ENCODE measurements around the gene GSK3A.

Gene GSK3A

DNA sequence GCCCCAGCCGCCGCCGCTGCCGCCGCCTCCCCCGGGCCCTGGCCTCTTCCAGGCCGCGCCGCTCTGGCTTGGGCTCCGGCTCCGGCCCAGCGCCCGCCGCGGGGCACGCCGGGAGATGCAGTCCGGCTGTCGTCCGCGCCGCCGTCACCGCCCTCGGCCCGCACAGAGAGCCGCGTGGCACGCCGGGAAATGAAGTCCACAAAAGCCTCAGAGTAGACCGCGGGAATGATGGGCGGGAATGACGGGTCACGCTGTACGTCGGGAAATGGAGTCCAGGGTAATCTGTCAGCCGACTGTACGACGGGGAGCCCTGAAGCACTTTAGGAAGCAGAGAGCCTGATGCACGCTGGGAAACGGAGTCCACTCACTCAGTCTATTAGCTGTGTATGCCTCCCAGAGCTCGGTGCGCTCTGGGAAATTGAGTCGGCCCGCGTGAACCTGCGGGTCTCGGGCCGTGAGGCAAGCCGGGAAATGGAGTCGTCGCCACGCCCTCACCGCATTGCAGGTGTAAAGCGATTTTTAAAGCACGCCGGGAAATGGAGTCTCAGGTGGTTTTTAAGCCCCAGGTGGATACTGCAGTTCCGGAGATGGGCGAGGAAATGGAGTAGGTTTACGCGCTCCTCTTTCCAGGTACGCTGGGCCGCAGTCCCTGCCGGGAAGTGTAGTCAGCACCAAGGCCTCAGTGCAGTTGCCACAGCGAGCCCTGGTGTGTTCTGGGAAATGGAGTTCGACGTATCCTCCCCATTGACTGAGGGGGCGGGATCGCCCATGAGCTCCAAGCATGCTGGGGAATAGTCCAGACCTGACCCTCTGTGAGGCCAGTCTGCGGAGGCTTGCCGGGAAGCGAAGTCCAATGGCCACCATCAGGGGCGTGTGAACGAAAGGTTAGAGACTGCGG is at the start of gene GSK3A:
GSK3A (minus strand) TSS at position 91 of the 898 bp plus-strand sequence. CDS start 137 bp downstream, outside the sequence.
- peak; percentile 100 for DNase-seq

DNA sequence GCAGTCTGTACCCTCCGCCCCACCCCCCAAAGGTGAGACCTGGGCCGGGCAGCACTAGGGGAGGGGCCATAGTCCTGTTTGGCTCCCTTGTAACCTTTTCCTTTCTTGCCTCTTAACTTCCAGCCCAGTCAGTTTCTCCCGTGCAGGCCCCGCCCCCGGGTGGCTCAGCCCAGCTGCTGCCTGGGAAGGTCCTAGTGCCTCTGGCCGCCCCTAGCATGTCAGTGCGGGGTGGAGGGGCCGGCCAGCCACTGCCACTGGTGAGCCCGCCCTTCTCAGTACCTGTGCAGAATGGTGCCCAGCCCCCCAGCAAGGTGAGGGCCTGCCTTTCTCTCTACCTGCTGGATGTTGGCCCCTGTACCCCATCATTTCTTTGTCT is 49.0 kb upstream of the GSK3A start:
- DNase-seq = no peak

DNA sequence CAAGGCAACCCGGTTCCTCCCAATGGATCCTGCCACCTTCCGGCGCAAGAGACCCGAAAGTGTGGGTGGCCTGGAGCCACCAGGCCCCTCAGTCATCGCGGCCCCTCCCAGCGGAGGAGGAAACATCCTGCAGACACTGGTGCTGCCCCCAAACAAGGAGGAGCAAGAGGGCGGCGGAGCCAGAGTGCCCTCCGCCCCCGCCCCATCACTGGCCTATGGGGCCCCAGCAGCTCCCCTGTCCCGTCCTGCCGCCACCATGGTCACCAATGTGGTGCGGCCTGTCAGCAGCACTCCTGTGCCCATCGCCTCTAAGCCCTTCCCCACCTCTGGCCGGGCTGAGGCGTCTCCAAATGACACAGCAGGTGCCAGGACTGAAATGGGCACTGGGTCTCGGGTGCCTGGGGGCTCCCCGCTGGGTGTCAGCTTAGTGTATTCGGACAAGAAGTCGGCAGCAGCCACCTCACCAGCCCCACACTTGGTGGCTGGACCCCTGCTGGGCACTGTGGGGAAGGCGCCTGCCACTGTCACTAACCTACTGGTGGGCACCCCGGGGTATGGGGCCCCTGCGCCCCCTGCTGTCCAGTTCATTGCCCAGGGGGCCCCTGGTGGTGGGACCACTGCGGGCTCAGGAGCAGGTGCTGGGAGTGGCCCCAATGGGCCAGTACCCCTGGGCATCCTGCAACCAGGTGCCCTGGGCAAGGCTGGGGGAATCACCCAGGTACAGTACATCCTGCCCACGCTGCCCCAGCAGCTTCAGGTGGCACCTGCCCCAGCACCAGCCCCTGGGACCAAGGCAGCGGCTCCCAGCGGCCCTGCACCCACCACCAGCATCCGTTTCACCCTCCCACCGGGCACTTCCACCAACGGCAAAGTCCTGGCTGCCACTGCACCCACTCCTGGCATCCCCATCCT is 48.4 kb upstream of the GSK3A start:
- peak; percentile 52 for DNase-seq

DNA sequence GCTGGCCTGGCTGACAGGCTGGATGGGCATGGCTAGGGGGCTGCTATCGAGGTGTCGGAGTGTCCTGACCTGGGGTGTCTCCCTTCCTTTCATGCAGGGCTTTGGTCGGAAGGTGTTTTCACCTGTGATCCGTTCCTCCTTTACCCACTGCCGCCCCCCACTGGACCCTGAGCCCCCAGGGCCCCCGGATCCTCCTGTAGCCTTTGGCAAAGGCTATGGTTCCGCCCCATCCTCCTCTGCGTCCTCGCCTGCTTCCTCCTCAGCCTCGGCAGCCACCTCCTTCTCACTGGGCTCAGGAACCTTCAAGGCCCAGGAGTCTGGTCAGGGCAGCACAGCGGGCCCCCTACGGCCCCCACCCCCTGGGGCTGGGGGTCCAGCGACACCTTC is 47.7 kb upstream of the GSK3A start:
- DNase-seq = no peak

DNA sequence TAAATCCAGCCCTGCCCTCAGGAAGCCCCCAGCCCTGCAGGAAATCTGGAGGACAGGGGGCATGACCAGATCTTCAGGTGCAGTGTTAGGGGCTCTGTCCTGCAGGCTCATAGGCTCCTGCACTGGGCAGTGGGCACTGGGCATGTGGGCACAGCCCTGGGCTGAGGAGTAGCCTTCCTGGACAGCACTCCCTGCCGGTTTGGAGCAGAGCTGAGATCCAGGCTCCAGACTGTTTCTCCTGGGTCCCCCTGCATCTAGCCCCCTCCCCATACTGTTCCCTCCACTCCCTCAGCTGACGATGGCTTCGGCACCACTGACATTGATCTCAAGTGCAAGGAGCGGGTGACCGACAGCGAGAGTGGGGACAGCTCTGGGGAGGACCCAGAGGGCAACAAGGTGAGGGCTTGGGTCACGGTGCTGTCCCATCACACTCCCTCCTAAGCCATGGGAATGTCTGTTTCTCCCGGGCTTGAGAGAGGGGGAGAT is 47.2 kb upstream of the GSK3A start:
- DNase-seq = no peak

DNA sequence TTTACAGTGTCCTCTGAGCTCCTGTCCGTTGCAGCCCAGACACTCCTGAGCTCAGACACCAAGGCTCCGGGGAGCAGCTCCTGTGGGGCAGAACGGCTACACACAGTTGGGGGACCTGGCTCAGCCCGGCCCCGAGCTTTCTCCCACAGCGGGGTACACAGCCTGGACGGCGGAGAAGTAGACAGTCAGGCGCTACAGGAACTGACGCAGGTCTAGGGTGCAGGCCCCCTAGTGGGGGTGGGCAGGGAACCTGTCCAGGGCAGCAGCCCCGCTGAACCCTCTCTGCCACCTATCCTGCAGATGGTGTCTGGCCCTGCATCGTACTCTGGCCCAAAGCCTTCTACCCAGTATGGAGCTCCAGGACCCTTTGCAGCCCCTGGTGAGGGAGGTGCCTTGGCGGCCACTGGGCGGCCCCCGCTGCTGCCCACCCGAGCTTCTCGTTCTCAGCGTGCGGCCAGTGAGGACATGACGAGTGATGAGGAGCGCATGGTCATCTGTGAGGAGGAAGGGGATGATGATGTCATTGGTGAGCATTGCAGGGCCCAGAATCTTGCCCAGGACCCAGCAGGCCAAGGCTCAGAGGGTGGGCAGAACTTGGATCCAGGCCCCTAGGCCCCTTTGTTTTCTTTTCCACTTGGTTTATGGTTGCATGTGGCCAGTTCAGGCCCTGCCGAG is 46.6 kb upstream of the GSK3A start:
- no peak for DNase-seq

DNA sequence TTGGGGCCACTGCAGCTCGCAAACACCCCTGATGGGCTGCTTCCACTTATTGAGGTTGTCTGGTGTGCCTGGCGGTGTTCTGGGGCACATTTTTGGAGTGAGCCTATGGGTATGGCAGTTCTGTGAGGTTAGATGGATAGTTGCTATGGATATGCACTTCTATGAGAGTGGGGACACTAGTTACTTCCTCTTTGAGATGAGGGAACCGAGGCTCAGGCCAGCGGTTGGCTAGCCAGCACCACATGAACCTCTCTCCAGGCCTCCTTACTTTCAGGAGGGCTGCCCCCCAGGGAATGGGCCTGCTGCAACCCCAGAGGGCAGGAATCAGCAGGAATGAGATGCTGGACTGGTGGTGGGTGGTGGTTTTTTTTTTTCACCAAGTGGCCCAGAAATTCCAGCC is 46.0 kb upstream of the GSK3A start:
- DNase-seq = no peak

DNA sequence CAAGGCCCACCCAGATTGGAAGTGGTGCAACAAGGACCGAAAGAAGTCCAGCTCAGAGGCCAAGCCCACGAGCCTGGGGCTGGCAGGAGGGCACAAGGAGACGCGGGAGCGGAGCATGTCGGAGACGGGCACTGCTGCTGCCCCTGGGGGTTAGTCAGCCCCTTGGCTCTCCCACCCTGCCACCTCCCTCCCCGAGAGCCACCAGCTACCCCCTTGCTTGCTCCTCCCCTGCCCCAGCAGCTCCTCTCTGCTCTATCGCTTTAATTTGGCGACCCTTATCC is 45.4 kb upstream of the GSK3A start:
- no peak for DNase-seq

DNA sequence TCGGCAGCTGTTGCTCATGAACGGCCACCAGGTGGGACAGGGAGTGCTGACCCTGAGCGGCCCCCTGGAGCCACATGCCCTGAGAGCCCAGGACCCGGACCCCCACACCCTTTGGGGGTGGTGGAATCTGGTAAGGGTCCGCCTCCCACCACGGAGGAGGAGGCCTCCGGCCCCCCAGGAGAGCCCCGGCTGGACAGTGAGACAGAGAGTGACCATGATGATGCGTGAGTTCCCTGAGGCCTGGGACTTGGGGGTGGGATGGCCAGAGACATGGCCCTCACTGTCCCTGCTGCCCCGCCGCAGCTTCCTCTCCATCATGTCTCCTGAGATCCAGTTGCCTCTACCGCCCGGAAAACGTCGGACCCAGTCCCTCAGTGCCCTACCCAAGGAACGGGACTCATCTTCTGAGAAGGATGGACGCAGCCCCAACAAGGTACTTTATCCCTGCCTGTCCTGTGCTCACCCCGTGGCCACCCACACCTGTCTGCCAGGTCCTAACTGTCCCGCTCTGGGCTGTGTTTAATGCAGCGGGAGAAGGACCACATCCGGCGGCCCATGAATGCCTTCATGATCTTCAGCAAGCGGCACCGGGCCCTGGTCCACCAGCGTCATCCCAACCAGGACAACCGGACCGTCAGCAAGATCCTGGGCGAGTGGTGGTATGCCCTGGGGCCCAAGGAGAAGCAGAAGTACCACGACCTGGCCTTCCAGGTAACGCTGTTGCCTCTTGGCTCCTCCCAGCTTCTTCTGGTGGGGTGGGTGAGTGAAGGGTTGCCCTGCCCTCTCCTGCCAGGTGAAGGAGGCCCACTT is 44.8 kb upstream of the GSK3A start:
- DNase-seq = no peak

DNA sequence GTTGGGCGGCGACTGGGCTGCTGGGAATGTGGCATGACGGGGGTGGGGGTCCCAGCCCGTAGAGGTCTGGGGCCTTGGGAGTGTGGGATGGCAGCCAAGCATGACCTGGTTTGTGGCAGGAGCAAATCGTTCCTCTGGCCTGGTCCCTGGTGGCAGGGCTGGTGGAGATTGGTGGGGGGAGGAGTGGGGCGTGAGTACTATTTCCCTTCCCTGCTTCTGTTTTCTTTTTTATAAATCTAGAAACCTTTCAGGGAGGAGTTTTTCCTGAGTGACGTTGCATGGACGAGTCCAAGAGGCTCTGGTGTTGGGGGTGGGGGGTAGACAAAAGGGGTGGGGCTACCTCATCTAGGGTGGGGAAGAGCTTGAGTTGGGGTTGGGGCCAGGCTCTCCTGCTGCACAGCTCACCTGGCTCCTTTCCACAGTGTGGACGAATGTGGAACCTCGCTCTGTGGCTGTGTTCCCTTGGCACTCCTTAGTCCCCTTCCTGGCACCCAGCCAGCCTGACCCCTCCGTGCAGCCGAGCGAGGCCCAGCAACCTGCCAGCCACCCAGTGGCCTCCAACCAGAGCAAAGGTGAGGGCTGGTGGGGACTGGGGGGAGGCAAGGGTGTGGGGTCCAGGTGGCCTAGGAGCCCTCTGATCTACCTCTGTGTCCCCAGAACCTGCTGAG is 44.1 kb upstream of the GSK3A start:
- no peak for DNase-seq

DNA sequence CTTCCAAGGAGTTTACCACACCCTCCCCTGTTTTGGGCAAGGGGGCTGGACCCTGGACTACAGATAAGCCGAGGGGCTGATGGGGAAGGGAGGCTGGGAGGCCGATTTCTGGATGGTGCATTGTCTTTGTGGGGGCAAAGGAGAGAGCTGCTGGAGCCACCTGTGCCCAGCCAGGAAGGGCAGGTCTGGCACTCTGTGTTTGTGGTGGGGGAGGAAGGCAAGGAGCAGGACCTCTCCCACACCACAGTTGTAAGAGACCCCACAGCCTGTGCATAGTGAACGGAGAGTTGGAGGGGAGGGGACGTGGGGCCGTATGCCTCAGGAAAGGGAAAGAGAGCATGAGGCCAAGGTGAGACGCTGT is 43.6 kb upstream of the GSK3A start:
- DNase-seq = no peak

DNA sequence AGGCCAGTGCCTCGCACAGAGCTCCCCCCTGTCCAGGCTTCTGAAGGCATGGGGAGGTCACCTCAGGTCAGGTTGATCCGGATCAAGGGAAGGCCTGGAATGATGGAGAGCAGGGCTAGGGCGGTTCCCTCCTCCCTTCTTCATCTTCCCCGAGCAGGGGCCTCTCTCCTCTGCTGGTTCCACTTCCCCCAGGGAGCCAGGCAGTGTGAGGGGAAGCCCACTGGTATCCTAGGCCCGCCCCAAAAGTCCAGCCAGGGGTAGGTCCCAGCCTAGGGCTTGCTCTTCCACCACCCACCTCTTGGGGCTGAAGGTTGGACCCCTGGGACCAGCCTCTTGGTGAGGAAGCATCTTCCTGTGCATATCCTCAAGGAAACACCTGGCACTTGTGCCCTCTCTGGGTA is 43.1 kb upstream of the GSK3A start:
- DNase-seq = no peak

DNA sequence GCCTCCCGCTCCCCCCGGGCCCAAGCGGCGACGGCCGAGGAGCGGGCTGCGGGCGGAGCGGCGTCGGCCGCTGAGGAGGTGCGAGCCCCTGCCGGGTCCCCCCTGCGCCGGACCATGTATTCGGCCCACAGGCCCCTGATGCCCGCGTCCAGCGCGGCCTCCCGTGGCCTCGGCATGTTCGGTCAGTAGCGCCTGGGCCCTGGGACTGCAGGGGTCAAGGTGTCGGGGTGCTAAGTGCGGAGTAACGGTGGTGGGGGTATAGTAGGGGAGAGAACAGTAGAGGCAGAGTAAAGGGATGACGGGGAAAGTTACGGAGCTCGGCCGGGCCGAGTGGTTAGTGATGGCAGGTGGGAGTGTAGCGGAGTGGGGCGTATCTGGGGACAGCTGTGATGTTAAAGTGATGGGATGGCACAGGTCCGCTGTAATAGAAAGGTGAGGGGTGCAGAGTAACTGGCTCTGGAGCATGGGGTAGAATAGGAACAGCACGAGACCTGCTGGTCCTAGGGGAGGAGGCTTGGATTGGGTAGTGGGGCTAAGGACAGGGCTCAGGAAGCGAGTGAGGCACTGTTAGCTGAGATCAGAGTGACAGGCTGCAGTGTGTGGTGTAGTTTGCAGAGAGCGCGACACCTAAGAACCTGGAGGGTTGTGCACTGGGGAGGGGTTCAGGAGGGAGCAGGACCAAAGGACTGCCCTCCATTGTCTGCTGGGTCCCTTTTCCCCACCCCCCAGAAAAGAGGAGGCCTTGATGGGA is 42.4 kb upstream of the GSK3A start:
- DNase-seq = peak; percentile 54

DNA sequence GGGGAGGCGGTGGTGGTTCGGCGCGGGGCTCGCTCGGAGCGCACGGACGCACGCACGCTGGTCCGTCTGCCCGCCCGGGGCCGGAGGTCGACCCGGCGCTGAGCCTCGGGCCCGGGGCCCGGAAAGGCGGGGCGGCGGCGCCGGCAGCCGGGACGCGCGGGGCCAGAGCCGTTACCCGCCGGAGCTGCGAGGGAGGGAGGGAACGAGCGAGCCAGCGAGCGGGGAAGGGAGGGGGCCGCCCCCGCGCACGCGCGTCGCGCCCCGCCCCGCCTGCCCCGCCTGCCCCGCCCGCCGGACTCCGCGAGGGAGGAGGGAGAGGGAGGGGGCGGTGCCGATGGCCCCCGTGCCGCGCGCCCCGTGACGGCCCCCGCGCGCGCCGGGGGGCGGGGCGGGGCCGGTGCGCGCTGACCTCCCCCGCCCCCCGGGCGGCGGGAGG is 41.7 kb upstream of the GSK3A start:
- peak; percentile 94 for DNase-seq

DNA sequence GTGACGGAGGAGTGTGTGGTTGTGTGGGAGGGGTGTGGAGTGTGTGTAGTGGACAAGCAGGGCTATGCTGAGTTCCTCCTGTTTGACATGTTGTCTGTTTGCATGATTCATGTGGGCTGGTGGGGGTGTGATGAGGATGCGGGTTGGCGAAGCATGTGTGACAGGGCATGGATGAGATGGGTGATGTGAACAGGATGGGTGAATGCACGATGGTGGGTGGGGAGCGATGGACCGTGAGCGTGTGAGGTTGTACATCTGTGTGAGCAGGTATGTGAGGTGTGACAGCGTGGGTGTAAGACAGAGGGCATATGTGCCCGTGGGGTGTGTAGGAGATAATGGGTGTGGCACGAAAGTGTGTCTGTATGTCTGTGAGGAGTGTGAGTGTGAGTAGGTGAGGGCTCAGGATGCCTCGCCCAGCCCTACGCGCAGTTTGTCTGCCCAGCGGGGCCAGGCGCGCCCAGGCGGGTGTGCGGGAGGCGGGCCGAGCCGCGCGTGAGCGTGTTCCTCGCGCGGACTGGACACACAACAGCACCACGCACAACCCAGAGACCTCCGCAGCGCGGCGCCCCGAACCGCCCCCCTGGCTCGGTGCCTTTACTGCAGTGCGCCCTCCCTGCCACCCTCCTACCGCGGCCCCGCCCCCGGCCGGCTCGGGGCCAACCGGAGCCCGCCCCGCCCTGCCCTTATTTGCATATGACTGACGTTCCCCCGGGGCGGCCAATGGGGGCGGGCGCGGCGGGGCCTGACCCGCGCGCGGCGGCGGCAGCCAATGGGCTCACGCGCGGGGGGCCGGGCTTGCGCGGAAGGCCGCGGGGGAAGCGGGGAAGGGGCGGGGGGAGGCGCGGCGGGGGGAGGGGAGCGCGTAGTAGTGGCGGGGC is 41.0 kb upstream of the GSK3A start:
- peak; percentile 98 for DNase-seq

DNA sequence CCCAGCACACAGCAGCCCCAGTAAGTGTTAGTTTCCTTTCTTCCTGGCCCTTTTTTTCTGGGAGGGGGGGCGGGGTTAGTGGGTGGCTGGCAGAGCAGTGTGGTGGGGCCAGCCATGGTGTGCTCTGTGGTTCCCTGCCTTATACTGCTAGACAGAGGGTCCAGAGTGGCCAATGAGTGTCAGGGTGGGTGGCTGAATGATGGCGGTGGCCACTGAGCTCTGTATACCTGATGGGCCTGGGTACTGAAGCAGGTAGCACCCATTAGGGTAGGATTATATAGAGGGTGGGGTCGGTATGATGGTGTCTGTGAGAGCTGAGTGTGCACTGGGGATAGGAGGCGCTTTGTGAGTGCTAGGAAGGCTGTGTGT is 40.4 kb upstream of the GSK3A start:
- DNase-seq = no peak

DNA sequence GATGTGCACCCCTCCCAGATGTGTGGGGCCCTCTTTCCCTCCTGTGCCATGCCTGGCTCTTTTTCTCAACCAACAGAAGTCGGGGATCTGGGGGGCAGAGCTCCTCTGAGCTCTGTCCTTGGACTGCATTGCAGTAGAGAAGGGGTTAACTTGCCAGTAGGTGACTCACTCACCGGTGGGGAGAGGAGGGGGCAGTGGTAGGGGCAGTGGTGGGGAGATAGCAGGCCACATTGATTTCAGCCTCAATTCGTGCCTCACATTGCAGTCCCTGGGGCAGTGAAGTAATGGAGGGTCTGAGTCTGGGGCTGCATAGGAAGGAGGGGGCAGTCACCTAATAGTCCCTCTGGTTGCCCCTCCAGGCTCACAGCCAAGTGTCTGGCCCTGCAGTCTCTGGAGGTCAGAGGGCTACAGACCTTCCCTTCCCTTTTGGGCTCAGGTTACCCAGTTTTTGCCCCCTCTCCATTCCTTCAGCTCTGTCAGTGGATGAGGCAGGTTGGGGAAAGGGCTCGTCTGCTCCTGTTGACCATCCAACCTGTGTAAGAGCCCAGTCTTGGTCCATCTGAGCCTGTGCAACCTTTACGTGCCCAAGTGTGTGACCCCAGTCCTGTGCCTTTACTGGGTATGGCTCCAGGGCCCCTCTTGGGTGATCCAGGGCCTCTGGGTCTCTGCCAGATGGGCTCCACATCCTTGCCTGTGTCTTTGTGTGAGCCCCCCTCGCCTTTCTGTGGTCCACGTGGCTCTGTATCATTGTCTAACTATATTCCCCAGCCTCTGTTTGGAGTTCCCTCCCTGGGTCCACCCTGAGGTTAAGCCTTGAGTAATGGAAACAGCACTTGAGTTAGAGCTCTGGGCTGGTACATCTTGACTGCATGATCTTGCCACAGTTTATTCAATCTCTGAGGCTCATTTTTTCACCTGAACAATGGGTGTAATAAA is 39.7 kb upstream of the GSK3A start:
- DNase-seq = peak; percentile 36

DNA sequence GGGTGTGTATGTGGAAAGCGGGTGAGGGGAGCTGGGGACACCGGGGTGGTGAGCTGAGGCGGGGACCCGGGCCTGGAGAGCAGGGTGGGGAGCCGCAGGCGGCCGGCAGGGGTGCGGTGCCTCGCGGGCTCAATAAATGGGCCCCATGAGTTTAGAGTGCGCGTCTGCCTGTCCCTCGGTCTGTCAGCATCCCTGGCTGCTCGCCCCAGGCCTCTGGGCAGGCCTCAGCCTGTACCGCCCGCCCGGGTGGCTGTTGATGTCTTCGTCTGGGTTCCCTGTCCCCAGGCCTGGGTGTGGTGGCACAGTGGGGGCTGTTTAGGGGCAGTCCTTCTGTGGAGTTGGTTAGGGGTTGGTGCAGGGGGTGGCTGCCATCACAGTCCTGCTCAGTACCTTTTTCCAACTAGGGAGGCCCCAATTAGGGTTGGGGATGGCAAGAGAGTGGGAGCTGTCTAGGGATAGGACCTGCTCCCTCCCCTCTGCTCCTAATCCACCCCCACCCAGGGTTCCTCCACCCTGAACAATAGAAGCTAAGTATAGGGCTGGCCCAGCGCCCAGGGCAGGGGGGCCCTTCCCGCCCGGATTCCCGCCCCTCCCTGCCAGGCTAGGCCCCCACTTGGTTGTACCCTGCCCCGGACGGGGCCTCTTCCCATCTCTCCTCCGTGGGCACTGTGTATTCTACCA is 38.9 kb upstream of the GSK3A start:
- DNase-seq = no peak

DNA sequence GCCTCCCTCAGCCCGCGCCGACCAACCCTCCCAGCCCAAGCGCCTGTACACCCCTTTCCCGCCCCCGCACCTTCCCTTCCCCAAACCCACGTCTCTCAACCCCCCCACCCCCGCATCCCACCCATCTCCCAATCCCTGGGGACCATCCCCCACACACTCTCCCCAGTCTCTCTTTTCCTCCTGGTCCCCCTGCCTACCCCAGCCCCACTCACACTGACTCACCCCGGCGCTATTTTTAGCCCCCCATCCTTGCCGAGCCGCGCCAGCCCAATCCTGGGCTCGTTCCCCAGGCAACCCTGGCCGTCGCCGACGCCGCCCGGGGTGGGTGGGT is 38.4 kb upstream of the GSK3A start:
- no peak for DNase-seq

Data from DMS53 (cell line).